Mesenchymal stem cell (in vitro differentiated cells and primary cell): Measurements from ENCODE around the gene CHST11.

Experiments used
- DNase-seq: peaks from one replicate; pipeline ENCODE4 v3.0.0-alpha.2; 2013
- H2AFZ ChIP-seq: one replicate; pipeline ENCODE4 v1.6.1; 2013; ENCODE audit warnings: low read depth, mild to moderate bottlenecking, control low read depth, inconsistent platforms, low read length, moderate library complexity
- H2AK5ac ChIP-seq: 2 replicates; pipeline ENCODE4 v1.6.1; 2013; ENCODE audit warnings: low read length, moderate library complexity, mild to moderate bottlenecking, inconsistent platforms; ENCODE audit not compliant: severe bottlenecking
- H2BK120ac ChIP-seq: one replicate; pipeline ENCODE4 v1.6.1; 2013; ENCODE audit warnings: low read depth, mild to moderate bottlenecking, inconsistent platforms, low read length, moderate library complexity
- H2BK12ac ChIP-seq, 2 experiments: one replicate each; pipeline ENCODE4 v1.6.1; 2013; ENCODE audit warnings: inconsistent platforms in 2 of 2, low read length in 2 of 2, mild to moderate bottlenecking in 2 of 2, moderate library complexity in 2 of 2, control low read depth in 1 of 2
- H2BK15ac ChIP-seq: one replicate; pipeline ENCODE4 v1.6.1; 2013; ENCODE audit warnings: mild to moderate bottlenecking, low read depth, inconsistent platforms; ENCODE audit not compliant: poor library complexity, severe bottlenecking
- H2BK5ac ChIP-seq: 2 replicates; pipeline ENCODE4 v1.6.1; 2013; ENCODE audit warnings: low read depth, mild to moderate bottlenecking, low read length, control low read depth, inconsistent platforms; ENCODE audit not compliant: poor library complexity, severe bottlenecking
- H3K14ac ChIP-seq, 2 experiments: one replicate each; pipeline ENCODE4 v1.6.1; 2013; ENCODE audit warnings: inconsistent platforms in 2 of 2, low read length in 2 of 2, control low read depth in 1 of 2, mild to moderate bottlenecking in 1 of 2, moderate library complexity in 1 of 2
- H3K18ac ChIP-seq, 2 experiments: one replicate each; pipeline ENCODE4 v1.6.1; 2013; ENCODE audit warnings: inconsistent platforms in 2 of 2, low read length in 2 of 2, control low read depth in 1 of 2, low read depth in 1 of 2, mild to moderate bottlenecking in 1 of 2
- H3K23ac ChIP-seq, 2 experiments: one replicate each; pipeline ENCODE4 v1.6.1; 2013; ENCODE audit warnings: inconsistent platforms in 2 of 2, low read length in 2 of 2, mild to moderate bottlenecking in 2 of 2, moderate library complexity in 2 of 2, control low read depth in 1 of 2
- H3K27ac ChIP-seq: 2 replicates; pipeline ENCODE4 v1.5.1; 2013; ENCODE audit warnings: mild to moderate bottlenecking, moderate library complexity, low read length, control low read depth, inconsistent platforms; ENCODE audit not compliant: poor library complexity, severe bottlenecking
- H3K27me3 ChIP-seq, 2 experiments: 2 replicates each; pipeline versions ENCODE4 v1.6.1 to v1.7.0; 2013; ENCODE audit warnings: low read length in 2 of 2, mild to moderate bottlenecking in 2 of 2, moderate library complexity in 2 of 2, control low read depth in 1 of 2, inconsistent platforms in 1 of 2; ENCODE audit not compliant: control insufficient read depth in 1 of 2, insufficient read depth in 1 of 2
- H3K36me3 ChIP-seq, 2 experiments: 2 replicates each; pipeline versions ENCODE4 v1.6.1 to v1.7.0; 2013; ENCODE audit warnings: low read length in 2 of 2, control low read depth in 1 of 2, inconsistent platforms in 1 of 2, low read depth in 1 of 2, mild to moderate bottlenecking in 1 of 2; ENCODE audit not compliant: insufficient read depth in 2 of 2, control insufficient read depth in 1 of 2
- H3K4ac ChIP-seq, 2 experiments: one replicate each; pipeline ENCODE4 v1.6.1; 2013; ENCODE audit warnings: inconsistent platforms in 2 of 2, low read length in 2 of 2, mild to moderate bottlenecking in 2 of 2, moderate library complexity in 2 of 2, control low read depth in 1 of 2, low read depth in 1 of 2
- H3K4me1 ChIP-seq: 2 replicates; pipeline ENCODE4 v1.6.1; 2013; ENCODE audit warnings: low read depth, low read length, control low read depth; ENCODE audit not compliant: control insufficient read depth, insufficient read depth
- H3K4me2 ChIP-seq: 2 replicates; pipeline ENCODE4 v1.6.1; 2013; ENCODE audit warnings: low read length, mild to moderate bottlenecking, inconsistent platforms; ENCODE audit not compliant: poor library complexity, severe bottlenecking
- H3K4me3 ChIP-seq, 2 experiments: 2 replicates each; pipeline versions ENCODE4 v1.5.1 to v1.7.0; 2013; ENCODE audit warnings: low read length in 2 of 2, mild to moderate bottlenecking in 2 of 2, control low read depth in 1 of 2, low read depth in 1 of 2; ENCODE audit not compliant: insufficient read depth in 1 of 2
- H3K79me1 ChIP-seq: replicated peaks from 2 replicates; pipeline ENCODE4 v1.6.1; 2013; ENCODE audit warnings: mild to moderate bottlenecking, control low read depth, low read length, inconsistent platforms; ENCODE audit not compliant: poor library complexity, severe bottlenecking
- H3K9ac ChIP-seq: 2 replicates; pipeline ENCODE4 v1.7.0; 2013; ENCODE audit warnings: mild to moderate bottlenecking, low read length, moderate library complexity
- H3K9me3 ChIP-seq: 2 replicates; pipeline ENCODE4 v1.7.0; 2013; ENCODE audit warnings: mild to moderate bottlenecking, low read length; ENCODE audit not compliant: control insufficient read depth
- H4K8ac ChIP-seq: one replicate; pipeline ENCODE4 v1.6.1; 2013; ENCODE audit warnings: inconsistent platforms, mild to moderate bottlenecking, low read length, moderate library complexity
- H4K91ac ChIP-seq: one replicate; pipeline ENCODE4 v1.6.1; 2013; ENCODE audit warnings: mild to moderate bottlenecking, low read length, inconsistent platforms
- WGBS: methylation state at CpG from one replicate; pipeline ENCODE4 v1.1.7; 2013; ENCODE audit warnings: mixed read lengths; 5-methylcytosine and 5-hydroxymethylcytosine counted together

Gene CHST11

GRCh38 chr12:104448451-104448850 is 8.3 kb upstream of the CHST11 start:
- no peaks in the 10 kb centered on the region for H3K4me1 ChIP-seq
- no peak overlapping the region for H4K91ac ChIP-seq
- H2AFZ ChIP-seq = no peak overlapping the region
- H3K79me1 ChIP-seq = no peaks in the 10 kb centered on the region
- no peak overlapping the region for H3K4me3 ChIP-seq
- no peak overlapping the region for H3K4ac ChIP-seq
- H2BK120ac ChIP-seq = no peak overlapping the region
- H4K8ac ChIP-seq = no peak overlapping the region
- no peak overlapping the region for H3K23ac ChIP-seq
- WGBS = 100% methylated on average over 1 of the region's 1 CpG
- no peak overlapping the region for H2AK5ac ChIP-seq
- no peak overlapping the region for H2BK5ac ChIP-seq
- H3K9me3 ChIP-seq = no peaks in the 10 kb centered on the region
- H3K4me2 ChIP-seq = no peak overlapping the region
- H3K9ac ChIP-seq = no peak overlapping the region
- no peaks in the 10 kb centered on the region for H3K36me3 ChIP-seq
- DNase-seq = no peak
- H3K27ac ChIP-seq = no peak overlapping the region
- H2BK12ac ChIP-seq = no peak overlapping the region
- H2BK15ac ChIP-seq = no peak overlapping the region
- no peak overlapping the region for H3K18ac ChIP-seq
- H3K14ac ChIP-seq = no peak overlapping the region
- peaks cover 0 to 2% of the 10 kb centered on the region in 2 experiments for H3K27me3 ChIP-seq

- H3K23ac ChIP-seq = no peak overlapping the region
- no peak overlapping the region for H2BK15ac ChIP-seq
- H3K36me3 ChIP-seq = no peaks in the 10 kb centered on the region
- no peak for DNase-seq
- no peaks in the 10 kb centered on the region for H3K79me1 ChIP-seq
- no peak overlapping the region for H3K9ac ChIP-seq
- H4K91ac ChIP-seq = no peak overlapping the region
- H3K4me2 ChIP-seq = no peak overlapping the region
- H3K18ac ChIP-seq = no peak overlapping the region
- no peaks in the 10 kb centered on the region for H3K4me1 ChIP-seq
- no peak overlapping the region for H2AFZ ChIP-seq
- H2BK12ac ChIP-seq = no peak overlapping the region
- no peaks in the 10 kb centered on the region for H3K9me3 ChIP-seq
- no peak overlapping the region for H3K14ac ChIP-seq
- H2AK5ac ChIP-seq = no peak overlapping the region
- H4K8ac ChIP-seq = no peak overlapping the region
- H2BK5ac ChIP-seq = no peak overlapping the region
- H3K4me3 ChIP-seq = no peak overlapping the region
- H3K27ac ChIP-seq = no peak overlapping the region
- no peak overlapping the region for H2BK120ac ChIP-seq
- no peak overlapping the region for H3K4ac ChIP-seq
- peaks cover 0 to 3% of the 10 kb centered on the region in 2 experiments for H3K27me3 ChIP-seq
Observed at GRCh38 chr12:104450700-104451099, 6.0 kb upstream of the CHST11 start.

GRCh38 chr12:104452087-104452486 is 4.7 kb upstream of the CHST11 start:
- Histone ChIP-seq H3K9ac (no peak overlapping the region), H3K14ac (no peak overlapping the region), H3K23ac (no peak overlapping the region), H3K36me3 (no peaks in the 10 kb centered on the region), H2BK120ac (no peak overlapping the region), H3K4me3 (no peak overlapping the region), H3K4ac (no peak overlapping the region), H3K27me3 (peaks cover 0 to 3% of the 10 kb centered on the region in 2 experiments), H2BK15ac (peak overlapping the region; percentile 78), H3K18ac (no peak overlapping the region), H3K9me3 (no peaks in the 10 kb centered on the region), H4K8ac (no peak overlapping the region), H3K4me1 (peaks cover 2% of the 10 kb centered on the region), H3K4me2 (no peak overlapping the region), H4K91ac (peak overlapping the region; percentile 20), H2AK5ac (no peak overlapping the region), H2AFZ (no peak overlapping the region), H2BK12ac (no peak overlapping the region), H3K27ac (no peak overlapping the region), H3K79me1 (no peaks in the 10 kb centered on the region), H2BK5ac (no peak overlapping the region)
- WGBS = no CpG with 5 or more reads among the region's 1 CpG
- DNase-seq = no peak

- Histone ChIP-seq H4K8ac (no peak overlapping the region), H3K4me2 (no peak overlapping the region), H2BK12ac (no peak overlapping the region), H2BK120ac (no peak overlapping the region), H3K18ac (no peak overlapping the region), H3K9ac (no peak overlapping the region), H2BK5ac (no peak overlapping the region), H3K23ac (no peak overlapping the region), H3K14ac (no peak overlapping the region), H3K79me1 (no peaks in the 10 kb centered on the region), H3K27ac (no peak overlapping the region), H3K9me3 (no peaks in the 10 kb centered on the region), H2BK15ac (no peak overlapping the region), H3K27me3 (peaks cover 0 to 3% of the 10 kb centered on the region in 2 experiments), H3K4me3 (no peak overlapping the region), H2AK5ac (no peak overlapping the region), H3K4me1 (peaks cover 9% of the 10 kb centered on the region), H2AFZ (no peak overlapping the region), H4K91ac (no peak overlapping the region), H3K4ac (no peak overlapping the region), H3K36me3 (no peaks in the 10 kb centered on the region)
- WGBS = 77% methylated on average over 2 of the region's 2 CpGs
- no peak for DNase-seq
Observed at GRCh38 chr12:104453133-104453532, 3.6 kb upstream of the CHST11 start.
